Bronchial epithelial cell (primary cell): ENCODE data around the gene MYD88. TPM values are rescaled to one million over a fixed set of nuclear protein-coding genes. Genes with fewer than 3 reads are reported as not detected.

Experiments
- DNase-seq: peaks from one replicate; pipeline ENCODE4 v3.0.0-alpha.2; 2010; ENCODE audit warnings: low read depth
- FAIRE-seq: peaks from 2 replicates; lab custom pipeline; 2011; peaks lifted over from hg19 to GRCh38; lab: Jason Lieb, UNC
- H3K27me3 ChIP-seq: 2 replicates; pipeline ENCODE4 v1.5.1; 2011; ENCODE audit warnings: low read length; ENCODE audit not compliant: control insufficient read depth, insufficient read depth
- H3K36me3 ChIP-seq: 2 replicates; pipeline ENCODE4 v1.5.1; 2011; ENCODE audit warnings: low read length; ENCODE audit not compliant: control insufficient read depth, insufficient read depth
- H3K4me3 ChIP-seq: 2 replicates; pipeline ENCODE4 v1.5.1; 2011; ENCODE audit warnings: mild to moderate bottlenecking, low read depth, low read length, control low read depth
- total RNA-seq: library from RNA; depleted of rRNA; stranded (reverse); fragments of >200 nt; gene quantifications from 2 replicates; pipeline ENCODE4 v1.2.1, GENCODE V29; 2014
- TF ChIP-seq, protein P1 (sequence below): IDR thresholded peaks from 2 replicates; pipeline ENCODE4 v1.5.1; 2011; ENCODE audit warnings: mild to moderate bottlenecking, moderate library complexity, low read length, control low read depth, inconsistent platforms; ENCODE audit not compliant: insufficient read depth, severe bottlenecking

The MYD88 gene
- total RNA-seq, 1 donor from 2014 or later, result 14.7 TPM

DNA sequence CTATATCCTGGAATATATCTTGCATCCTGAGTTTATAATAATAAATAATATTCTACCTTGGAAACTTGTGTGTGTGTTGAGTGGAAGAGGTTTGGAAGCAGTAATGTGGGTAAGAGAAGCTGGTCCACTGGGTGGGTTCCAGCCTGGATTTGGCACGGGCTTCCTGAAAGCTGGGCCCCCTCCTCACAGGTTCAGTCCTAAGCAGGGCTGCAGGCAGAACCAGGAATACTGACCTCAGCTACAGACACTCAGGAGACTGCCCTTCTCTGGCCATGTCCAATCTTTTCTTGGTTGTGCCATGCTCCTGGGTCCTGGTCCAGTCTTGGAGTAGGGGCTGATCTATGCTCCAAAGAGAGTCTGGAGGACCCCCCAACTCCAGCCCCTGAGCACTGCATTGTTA, 4.5 kb downstream of the MYD88 start:
- FAIRE-seq, result no peak

DNA sequence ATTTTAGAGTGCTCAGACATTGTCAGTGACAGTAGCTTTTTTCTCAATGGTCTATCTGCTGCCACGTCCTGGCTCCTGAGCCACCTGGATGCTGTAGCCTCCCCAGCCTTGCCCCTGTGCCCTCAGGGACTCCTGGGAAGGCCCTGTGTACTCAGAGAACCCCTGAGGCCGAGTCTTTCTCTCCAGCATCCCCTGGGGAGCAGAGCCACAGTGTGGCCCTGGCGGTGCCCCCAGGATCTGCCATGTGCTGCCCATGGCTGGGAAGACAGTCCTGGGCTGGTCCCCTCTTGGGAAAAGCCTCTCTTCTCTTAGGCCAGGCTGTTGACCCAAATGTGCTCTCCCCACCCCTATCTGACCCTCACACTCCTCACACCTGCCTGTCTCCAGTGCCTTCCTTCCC, 5.0 kb downstream of the MYD88 start:
- H3K36me3 ChIP-seq, result peaks cover 12% of the 10 kb centered on the region
- H3K4me3 ChIP-seq, result no peak overlapping the region
- FAIRE-seq, result no peak
- DNase-seq, result no peak
- TF ChIP-seq, protein P1, sequence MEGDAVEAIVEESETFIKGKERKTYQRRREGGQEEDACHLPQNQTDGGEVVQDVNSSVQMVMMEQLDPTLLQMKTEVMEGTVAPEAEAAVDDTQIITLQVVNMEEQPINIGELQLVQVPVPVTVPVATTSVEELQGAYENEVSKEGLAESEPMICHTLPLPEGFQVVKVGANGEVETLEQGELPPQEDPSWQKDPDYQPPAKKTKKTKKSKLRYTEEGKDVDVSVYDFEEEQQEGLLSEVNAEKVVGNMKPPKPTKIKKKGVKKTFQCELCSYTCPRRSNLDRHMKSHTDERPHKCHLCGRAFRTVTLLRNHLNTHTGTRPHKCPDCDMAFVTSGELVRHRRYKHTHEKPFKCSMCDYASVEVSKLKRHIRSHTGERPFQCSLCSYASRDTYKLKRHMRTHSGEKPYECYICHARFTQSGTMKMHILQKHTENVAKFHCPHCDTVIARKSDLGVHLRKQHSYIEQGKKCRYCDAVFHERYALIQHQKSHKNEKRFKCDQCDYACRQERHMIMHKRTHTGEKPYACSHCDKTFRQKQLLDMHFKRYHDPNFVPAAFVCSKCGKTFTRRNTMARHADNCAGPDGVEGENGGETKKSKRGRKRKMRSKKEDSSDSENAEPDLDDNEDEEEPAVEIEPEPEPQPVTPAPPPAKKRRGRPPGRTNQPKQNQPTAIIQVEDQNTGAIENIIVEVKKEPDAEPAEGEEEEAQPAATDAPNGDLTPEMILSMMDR, result no peak
- no peaks in the 10 kb centered on the region for H3K27me3 ChIP-seq

More for the DNA sequence above, 4.5 kb downstream of the MYD88 start:
- DNase-seq, result no peak
- Histone ChIP-seq H3K4me3 (no peak overlapping the region), H3K36me3 (peaks cover 12% of the 10 kb centered on the region), H3K27me3 (no peaks in the 10 kb centered on the region)
- TF ChIP-seq, protein P1, result no peak

DNA sequence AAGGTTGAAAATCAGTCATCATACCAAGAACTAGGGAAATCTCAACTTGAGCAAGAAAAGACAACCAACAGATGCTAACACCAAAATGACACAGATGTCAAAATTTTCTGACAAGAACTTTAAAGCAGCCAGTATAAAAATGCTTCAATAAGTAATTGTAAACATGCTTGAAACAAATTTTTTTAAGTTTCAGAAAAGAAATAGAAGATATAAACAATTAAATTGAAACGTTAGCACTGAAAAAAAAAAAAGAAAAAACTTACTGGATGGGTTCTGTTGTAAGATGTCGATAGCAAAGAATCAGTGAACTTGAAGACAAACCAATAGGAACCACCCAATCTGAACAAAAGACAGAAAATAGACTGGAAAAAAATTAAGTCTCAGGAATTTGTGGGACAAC, 8.0 kb downstream of the MYD88 start:
- no peak overlapping the region for H3K4me3 ChIP-seq
- peaks cover 2% of the 10 kb centered on the region for H3K36me3 ChIP-seq
- TF ChIP-seq, protein P1, result no peak
- no peak for FAIRE-seq
- no peaks in the 10 kb centered on the region for H3K27me3 ChIP-seq
- DNase-seq, result no peak

DNA sequence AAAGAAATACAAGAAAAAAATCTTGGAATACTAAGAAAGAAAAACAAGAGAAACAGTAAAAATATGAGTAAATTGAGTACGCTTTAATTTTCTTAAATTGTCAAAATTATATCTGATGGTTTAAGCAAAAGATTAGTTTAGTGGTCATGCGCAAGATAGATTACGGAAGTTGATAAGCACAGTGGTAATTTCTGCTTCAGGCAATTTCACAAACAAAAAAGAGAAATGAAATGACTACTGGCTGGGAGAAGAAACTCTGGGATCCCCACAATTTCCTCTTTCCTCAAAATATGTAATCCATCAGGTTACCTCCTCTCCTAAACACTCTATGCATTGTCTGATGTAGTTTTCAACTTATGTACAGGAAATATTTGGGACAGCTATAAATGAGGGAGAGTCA, 9.0 kb downstream of the MYD88 start:
- TF ChIP-seq, protein P1, result no peak
- Histone ChIP-seq H3K27me3 (no peaks in the 10 kb centered on the region), H3K36me3 (no peaks in the 10 kb centered on the region), H3K4me3 (no peak overlapping the region)
- DNase-seq (no peak), FAIRE-seq (no peak)

DNA sequence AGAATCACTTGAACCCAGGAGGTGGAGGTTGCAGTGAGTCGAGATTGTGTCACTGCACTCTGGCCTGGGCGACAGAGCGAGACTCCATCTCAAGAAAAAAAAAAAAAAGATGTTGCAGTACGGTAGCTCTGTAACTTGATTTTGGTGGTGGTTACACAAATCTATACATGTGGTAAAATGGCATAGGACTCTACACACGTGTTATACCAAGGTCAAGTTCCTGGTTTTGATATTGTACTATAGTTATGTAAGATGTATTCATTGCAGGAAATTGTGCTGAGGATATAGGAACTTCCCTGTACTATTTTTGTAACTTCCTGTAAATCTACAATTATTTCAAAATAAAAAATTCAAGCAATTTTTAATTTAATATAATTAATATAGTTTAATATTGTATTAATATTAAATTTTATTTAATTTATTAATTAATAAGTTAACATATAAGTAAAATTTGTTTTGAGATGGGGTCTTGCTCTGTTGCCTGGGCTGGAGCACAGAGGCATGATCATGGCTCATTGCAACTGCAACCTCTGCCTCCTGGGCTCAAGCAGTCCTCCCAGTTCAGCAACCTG, 9.9 kb downstream of the MYD88 start:
- H3K4me3 ChIP-seq, result no peak overlapping the region
- DNase-seq (no peak), FAIRE-seq (no peak)
- no peaks in the 10 kb centered on the region for H3K36me3 ChIP-seq
- TF ChIP-seq, protein P1, result no peak
- no peaks in the 10 kb centered on the region for H3K27me3 ChIP-seq

DNA sequence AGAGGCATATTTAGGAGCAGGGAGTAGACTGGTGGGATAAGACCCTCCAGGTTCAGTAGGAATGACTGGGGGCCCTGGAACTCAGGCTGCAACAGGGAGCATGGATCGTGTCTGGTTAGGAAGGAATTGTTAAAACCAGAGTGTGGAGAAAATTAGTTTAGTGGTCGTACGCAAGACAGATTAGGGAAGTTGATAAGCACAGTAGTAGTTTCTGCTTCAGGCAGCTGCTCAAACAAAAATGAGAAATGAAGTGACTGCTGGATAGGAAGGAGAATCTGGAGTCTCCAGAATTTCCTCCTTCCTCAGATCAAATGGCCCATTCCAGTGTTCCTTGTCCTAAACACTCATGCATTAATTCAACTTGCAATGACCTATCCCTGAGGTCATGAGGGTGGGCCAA, 11.2 kb downstream of the MYD88 start:
- Histone ChIP-seq H3K27me3 (no peaks in the 10 kb centered on the region), H3K4me3 (no peak overlapping the region), H3K36me3 (no peaks in the 10 kb centered on the region)
- no peak for DNase-seq
- TF ChIP-seq, protein P1, result no peak
- no peak for FAIRE-seq
